NCI-H1105 (cell line): ENCODE data around the gene KRT81.
"Not testable (repeated sequence)": the region's sequence is repeated elsewhere in the genome, so short reads cannot be mapped to it uniquely, and the experiment has no call there.

Experiments
- DNase-seq: peaks from one replicate; lab custom pipeline; 2025; lab: John Stamatoyannopoulos, UW

Gene KRT81

GRCh38 chr12:52317468-52318052 lies 26.2 kb upstream of the KRT81 start:
- no peak for DNase-seq

- no peak for DNase-seq
These were observed 25.4 kb upstream of the KRT81 start for GRCh38 chr12:52316701-52317100.

GRCh38 chr12:52316290-52316689 lies 25.0 kb upstream of the KRT81 start:
- DNase-seq, result no peak

DNA sequence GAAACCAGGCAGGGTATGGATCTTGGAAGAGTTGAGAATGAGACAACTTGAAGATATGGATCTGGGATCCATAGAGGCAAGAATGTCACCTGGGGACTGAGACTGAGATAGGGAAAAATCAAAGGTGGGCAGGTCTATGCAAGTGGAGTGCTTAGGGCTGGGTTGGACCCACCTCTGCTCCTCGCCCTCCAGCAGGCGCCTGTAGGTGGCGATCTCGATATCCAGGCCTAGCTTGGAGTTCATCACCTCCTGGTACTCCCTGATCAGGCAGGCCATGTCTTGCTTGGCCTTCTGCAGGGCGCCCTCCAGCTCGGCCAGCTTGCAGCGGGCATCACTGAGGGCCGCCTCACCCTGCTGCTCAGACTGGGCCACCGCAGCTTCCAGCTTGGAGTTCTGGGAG lies 24.4 kb upstream of the KRT81 start:
- not testable (repeated sequence) for DNase-seq

GRCh38 chr12:52314511-52314910 lies 23.2 kb upstream of the KRT81 start:
- no peak for DNase-seq

- DNase-seq, result no peak
These were observed 22.6 kb upstream of the KRT81 start for GRCh38 chr12:52313926-52314325.

GRCh38 chr12:52313461-52313860 lies 22.1 kb upstream of the KRT81 start:
- DNase-seq, result no peak

GRCh38 chr12:52312086-52312485 lies 20.8 kb upstream of the KRT81 start:
- DNase-seq, result no peak

DNA sequence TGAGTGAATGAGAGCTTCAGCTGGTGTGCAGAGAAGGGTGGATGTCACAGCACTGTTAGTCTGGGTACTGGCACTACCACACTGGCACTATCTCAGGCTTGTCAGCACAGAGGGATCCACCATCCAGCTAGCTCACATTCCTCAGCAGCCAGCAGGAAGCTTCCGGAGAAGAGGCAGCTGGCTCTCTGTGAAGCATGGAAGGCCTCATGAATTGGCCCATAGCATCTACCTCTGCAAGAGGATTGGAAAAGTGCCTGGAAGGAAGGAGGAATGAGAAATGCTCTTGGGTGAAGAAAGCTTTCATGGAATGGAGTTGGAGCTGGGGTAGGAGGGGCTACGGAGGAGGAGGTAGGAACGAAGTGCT lies 19.9 kb upstream of the KRT81 start:
- no peak for DNase-seq

DNA sequence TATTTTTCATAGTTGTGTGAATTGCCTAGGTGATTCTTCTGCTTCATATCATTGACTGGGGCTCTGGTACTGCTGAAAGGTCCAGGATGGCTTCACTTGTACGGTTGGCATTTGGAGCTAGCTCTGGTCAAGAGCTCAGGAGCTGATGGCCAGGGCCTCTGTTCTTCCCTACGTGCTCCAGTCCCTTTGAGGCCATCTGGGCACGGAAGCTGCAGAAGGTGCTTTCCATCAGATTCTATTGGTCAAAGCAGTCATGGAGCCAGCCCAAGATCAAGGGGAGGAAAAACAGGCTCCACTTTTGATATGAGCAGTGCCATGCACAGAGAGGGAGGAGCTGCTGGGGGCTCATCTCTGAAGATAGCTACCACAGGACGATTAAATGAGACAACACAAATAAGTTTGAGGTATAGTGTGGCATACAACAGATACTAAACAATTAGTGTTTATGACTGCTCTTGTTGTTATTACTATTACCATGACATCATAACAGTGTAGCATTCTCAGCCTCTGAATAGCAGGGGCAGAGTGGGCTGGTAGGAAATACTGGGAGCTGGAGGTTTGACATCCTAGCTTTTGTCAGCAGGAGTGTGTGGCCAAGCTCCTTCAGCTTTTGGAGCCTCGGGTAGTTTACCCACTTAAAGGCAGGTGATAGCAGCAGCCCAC lies 19.4 kb upstream of the KRT81 start:
- DNase-seq, result no peak

GRCh38 chr12:52308806-52309425 lies 17.6 kb upstream of the KRT81 start:
- no peak for DNase-seq

DNA sequence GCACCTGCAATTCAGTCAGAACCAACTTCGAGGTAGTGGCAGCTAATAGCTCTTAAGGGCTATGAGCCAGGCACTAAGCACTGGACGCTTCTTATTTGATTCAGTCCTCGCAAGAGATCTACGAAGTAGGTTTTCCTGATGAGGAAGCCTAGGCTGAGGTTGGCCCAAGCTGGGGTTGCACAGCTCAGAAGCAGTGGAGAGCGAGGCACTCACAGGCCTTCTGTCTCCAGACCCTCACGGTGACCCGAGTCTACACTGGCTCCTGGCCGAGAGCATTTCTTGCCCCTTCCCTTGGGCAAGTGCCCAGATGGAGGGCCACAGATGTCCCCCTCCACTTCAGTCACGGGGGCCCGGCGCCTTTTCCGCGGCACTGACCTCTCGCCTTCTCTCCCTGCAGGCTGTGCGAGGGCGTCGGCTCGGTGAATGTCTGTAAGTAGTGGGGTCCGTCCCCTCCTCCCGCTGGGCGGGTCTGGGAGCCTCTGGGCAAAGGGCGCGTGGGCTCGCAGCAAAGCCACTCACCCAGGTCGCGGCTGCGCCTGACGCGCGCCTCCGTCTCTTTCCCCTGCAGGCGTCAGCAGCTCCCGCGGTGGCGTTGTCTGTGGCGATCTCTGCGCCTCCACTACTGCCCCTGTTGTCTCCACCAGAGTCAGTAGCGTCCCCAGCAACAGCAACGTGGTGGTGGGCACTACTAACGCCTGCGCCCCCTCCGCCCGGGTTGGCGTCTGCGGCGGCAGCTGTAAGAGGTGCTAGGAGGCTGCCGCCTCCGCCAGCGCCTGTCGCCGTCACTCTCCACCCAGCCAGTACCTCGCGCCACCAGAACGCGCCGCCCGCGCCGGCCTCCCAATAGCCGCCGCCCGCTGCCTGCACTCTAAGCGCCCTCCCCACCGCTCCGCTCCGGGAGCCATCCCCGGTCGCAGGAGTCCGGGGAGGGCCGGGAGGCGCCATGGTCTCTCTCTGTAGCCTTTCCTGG lies 16.8 kb upstream of the KRT81 start:
- DNase-seq, result no peak

GRCh38 chr12:52306731-52307130 lies 15.4 kb upstream of the KRT81 start:
- DNase-seq, result no peak

GRCh38 chr12:52305921-52306705 lies 14.8 kb upstream of the KRT81 start:
- DNase-seq, result no peak

- DNase-seq, result not testable (repeated sequence)
These were observed 13.6 kb upstream of the KRT81 start for GRCh38 chr12:52304941-52305411.

DNA sequence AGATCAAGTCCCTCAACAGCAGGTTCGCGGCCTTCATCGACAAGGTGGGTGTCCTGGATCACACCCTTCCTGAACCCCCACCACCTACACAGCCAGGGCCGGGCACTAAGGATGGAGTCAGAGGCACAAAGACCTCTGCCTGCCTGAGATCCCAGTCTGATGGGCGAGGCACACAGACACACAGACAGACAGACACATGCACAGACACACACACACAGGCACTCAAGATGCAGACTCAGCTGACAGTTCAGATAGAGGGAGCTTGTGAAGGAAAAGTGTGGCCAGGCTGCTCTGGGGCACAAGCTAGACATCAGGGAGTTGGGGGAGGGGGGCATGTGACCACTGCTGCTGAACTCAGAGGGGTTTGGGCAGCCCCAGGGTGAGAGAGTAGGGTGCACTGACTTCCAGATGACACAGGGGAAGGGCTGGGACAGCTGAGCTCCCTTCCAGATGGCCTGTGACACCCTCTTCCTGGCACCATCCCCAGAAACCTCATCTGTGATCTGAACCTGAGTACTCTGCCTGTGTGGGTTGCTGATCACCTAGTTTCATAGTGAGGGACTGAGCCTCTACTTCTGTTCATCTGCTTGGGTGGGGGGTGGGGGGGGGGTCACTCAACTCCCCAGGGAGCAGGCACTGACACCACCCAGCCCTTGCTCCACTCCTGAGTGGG lies 11.0 kb upstream of the KRT81 start:
- not testable (repeated sequence) for DNase-seq

DNA sequence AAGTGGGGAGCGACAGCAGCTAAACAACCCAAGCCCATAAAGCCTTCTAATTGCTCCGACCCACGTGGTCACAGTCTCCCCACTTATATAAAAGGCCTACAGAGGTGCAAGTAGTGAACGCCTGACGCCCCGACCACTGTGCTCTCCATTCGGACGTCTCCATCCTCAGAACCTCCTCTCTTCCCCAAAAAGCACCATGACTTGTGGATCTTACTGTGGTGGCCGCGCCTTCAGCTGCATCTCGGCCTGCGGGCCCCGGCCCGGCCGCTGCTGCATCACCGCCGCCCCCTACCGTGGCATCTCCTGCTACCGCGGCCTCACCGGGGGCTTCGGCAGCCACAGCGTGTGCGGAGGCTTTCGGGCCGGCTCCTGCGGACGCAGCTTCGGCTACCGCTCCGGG lies 10.4 kb upstream of the KRT81 start:
- not testable (repeated sequence) for DNase-seq

DNA sequence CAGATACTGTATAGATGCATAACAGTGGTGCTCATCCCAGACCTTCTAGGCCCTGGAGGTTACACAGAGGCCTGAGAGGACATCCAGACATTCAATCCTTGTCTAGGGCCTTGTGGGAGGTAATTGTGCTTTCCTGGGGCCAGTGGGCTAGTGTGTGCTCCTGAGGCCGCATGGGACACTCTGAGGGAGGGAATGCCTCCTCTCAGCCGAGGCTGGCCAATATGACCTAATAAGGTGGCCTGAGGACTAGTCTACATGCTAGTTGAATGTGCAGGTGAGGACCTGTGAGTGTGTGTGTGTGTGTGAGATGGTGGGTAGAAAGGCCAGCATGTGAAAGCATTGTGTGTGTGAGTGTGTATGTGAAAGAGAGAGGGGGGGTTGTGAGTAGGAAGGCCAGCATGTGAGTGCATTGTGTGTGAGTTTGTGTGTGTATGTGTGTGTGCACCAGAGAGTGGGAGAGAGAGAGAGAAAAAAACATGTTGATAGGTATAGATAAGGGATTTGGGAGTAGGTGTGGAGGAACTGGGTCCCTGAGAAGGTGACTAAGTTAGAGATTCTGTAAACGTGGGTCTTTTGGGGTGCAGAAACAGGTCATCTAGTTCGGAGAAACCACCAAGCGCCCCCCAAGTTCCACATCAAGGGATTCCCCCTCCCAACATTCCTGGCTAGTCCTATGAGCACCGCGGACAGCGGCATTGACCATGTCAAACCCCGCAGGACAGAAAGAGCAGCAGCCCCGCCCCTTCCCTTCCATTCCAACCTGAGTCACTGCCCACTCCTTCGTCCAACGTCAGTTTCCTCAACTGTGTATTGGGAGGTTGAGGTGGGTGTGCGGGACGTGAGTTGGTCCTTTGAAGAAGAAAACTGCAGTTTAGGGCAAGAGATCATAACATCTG lies 9.7 kb upstream of the KRT81 start:
- no peak for DNase-seq

GRCh38 chr12:52298677-52299190 lies 7.4 kb upstream of the KRT81 start:
- DNase-seq, result no peak
